HEK293T (cell line): ENCODE measurements around the gene TP53I11.
A peak's percentile ranks its signal among the peaks of the same experiment; 100 is the strongest.

Experiments used
- FOXA1 ChIP-seq: fragments of 450-650 bp; IDR thresholded peaks from 2 replicates; pipeline ENCODE4 v1.6.1; 2016; ENCODE audit warnings: mild to moderate bottlenecking
- FOXK2 ChIP-seq: fragments of 450-650 bp; IDR thresholded peaks from 2 replicates; pipeline ENCODE4 v1.6.1; 2016; ENCODE audit warnings: mild to moderate bottlenecking
- HDGF ChIP-seq: fragments of 450-650 bp; IDR thresholded peaks from 2 replicates; pipeline ENCODE4 v1.6.1; 2017; ENCODE audit warnings: antibody characterized with exemption, borderline replicate concordance
- PKNOX1 ChIP-seq: fragments of 450-650 bp; IDR thresholded peaks from 2 replicates; pipeline ENCODE4 v1.6.1; 2016
- SUZ12 ChIP-seq: fragments of 450-650 bp; IDR thresholded peaks from 2 replicates; pipeline ENCODE4 v1.6.1; 2016; ENCODE audit warnings: mild to moderate bottlenecking
- ZNF384 ChIP-seq: fragments of 450-650 bp; IDR thresholded peaks from 2 replicates; pipeline ENCODE4 v1.6.1; 2016

GRCh38 chr11:44899959-44900358 is 50.7 kb downstream of the TP53I11 start:
- no peak for TF ChIP-seq FOXA1
- peak; percentile 98 for TF ChIP-seq PKNOX1
- no peak for TF ChIP-seq FOXK2
- no peak for TF ChIP-seq ZNF384
- no peak for TF ChIP-seq SUZ12
- no peak for TF ChIP-seq HDGF
